PC-9 (cell line): ENCODE results near the gene ZNF317. TPM values are rescaled to one million over a fixed set of nuclear protein-coding genes. Genes with fewer than 3 reads are reported as not detected.

Experiments used
- BruUV-seq: library from RNA; stranded (reverse); fragments of 400-500 nt; replicated peaks from 2 replicates; lab custom pipeline; 2021; lab: Mats Ljungman, UMichigan
- CTCF ChIA-PET: fragments of 300-600 bp; sonication (Branson Sonifier 250); formaldehyde crosslinking; loops from one replicate; lab custom pipeline; 2022; ENCODE audit warnings: antibody characterized with exemption; lab: Charles Lee
- POLR2A ChIA-PET: fragments of 300-600 bp; sonication (Branson Sonifier 250); formaldehyde crosslinking; loops from one replicate; lab custom pipeline; 2022; ENCODE audit warnings: antibody characterized with exemption; ENCODE audit not compliant: unreplicated experiment; lab: Charles Lee
- DNase-seq, 2 experiments: peaks; one replicate each; pipeline versions ENCODE4 v3.0.0 to v3.0.0-alpha.2; 2015 to 2022; ENCODE audit warnings: mixed read lengths in 1 of 2
- H2AFZ ChIP-seq: fragments of 200-600 bp; sonication (generic); 2 replicates; pipeline ENCODE4 v1.8.1; 2017; ENCODE audit warnings: antibody characterized with exemption
- H3F3A ChIP-seq: fragments of 200-600 bp; sonication (generic); 2 replicates; pipeline ENCODE4 v1.8.1; 2017; ENCODE audit warnings: antibody characterized with exemption, mild to moderate bottlenecking, low read depth; ENCODE audit not compliant: insufficient read depth
- H3K27ac ChIP-seq: fragments of 200-600 bp; sonication (generic); 2 replicates; pipeline ENCODE4 v1.6.1; 2016; ENCODE audit warnings: mixed run types
- H3K27me3 ChIP-seq: fragments of 200-600 bp; sonication (generic); 2 replicates; pipeline ENCODE4 v1.6.1; 2016; ENCODE audit warnings: low read depth, mixed run types; ENCODE audit not compliant: insufficient read depth
- H3K36me3 ChIP-seq: fragments of 200-600 bp; sonication (generic); 2 replicates; pipeline ENCODE4 v1.6.1; 2016; ENCODE audit warnings: low read depth, mixed run types
- H3K4me1 ChIP-seq: fragments of 200-600 bp; sonication (generic); replicated peaks from 2 replicates; pipeline ENCODE4 v1.6.1; 2016; ENCODE audit warnings: mixed run types; ENCODE audit not compliant: insufficient read depth
- H3K4me2 ChIP-seq: fragments of 200-600 bp; sonication (generic); 2 replicates; pipeline ENCODE4 v1.6.1; 2017; ENCODE audit warnings: mixed run types
- H3K4me3 ChIP-seq: fragments of 200-600 bp; sonication (generic); 2 replicates; pipeline ENCODE4 v1.6.1; 2016; ENCODE audit warnings: mixed run types
- H3K79me2 ChIP-seq: fragments of 200-600 bp; sonication (generic); 2 replicates; pipeline ENCODE4 v1.6.1; 2017; ENCODE audit warnings: low read depth, mixed run types
- H3K9me2 ChIP-seq: fragments of 200-600 bp; sonication (generic); 2 replicates; pipeline ENCODE4 v1.8.1; 2017; ENCODE audit warnings: mild to moderate bottlenecking; ENCODE audit not compliant: insufficient read depth
- H3K9me3 ChIP-seq: fragments of 200-600 bp; sonication (generic); 2 replicates; pipeline ENCODE4 v1.8.1; 2016; ENCODE audit warnings: low read depth; ENCODE audit not compliant: insufficient read depth
- H4K20me1 ChIP-seq: fragments of 200-600 bp; sonication (generic); 2 replicates; pipeline ENCODE4 v1.8.1; 2017; ENCODE audit not compliant: insufficient read depth
- EZH2 ChIP-seq: fragments of 200-600 bp; sonication (generic); IDR thresholded peaks from 2 replicates; pipeline ENCODE4 v1.8.0; 2017; ENCODE audit warnings: antibody characterized with exemption, low read depth
- intact Hi-C: fragments of 100-400 bp; cut with micrococcal nuclease; formaldehyde crosslinking; loops from one replicate; pipeline ENCODE4 v1.10.0; 2022; ENCODE audit not compliant: unreplicated experiment
- total RNA-seq: library from RNA; stranded (reverse); gene quantifications from 2 replicates; pipeline ENCODE4 v1.2.3, GENCODE V29; 2021
- TF ChIP-seq, protein P1 (sequence below): fragments of 200-600 bp; sonication (generic); conservative IDR thresholded peaks from 2 replicates; pipeline ENCODE4 v1.6.1; 2017; ENCODE audit warnings: mixed run types, antibody characterized with exemption, mild to moderate bottlenecking, moderate library complexity

ZNF317 gene
- total RNA-seq, 1 experiment from 2014 or later, result 28.2 TPM

DNA sequence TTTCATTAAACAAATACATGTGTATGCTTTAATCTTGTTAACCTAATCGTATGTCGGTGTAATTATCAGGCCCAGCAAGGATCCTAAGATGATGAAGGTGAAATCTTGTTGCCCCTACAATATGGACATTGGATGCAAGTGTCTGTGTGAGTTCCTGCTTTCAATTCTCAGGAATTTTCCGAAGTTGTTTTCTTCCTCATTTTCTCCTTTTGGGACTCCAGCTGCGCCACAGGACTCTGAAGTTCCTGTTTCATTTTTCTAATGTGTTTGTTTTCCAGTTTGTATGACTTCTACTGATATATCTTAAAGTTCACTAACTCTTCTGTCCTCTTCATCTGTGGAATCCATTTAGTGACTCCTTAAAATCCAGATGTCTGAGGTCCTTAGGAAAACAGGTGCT is 26.6 kb downstream of the ZNF317 start:
- DNase-seq, result no peak
- intact Hi-C loops, result no loop called here
- no peak overlapping the region for H3K4me3 ChIP-seq
- ChIA-PET POLR2A (no interaction called here), CTCF (no interaction called here)
- no peaks in the 10 kb centered on the region for H4K20me1 ChIP-seq
- no peak overlapping the region for H3K27ac ChIP-seq
- no peak overlapping the region for H2AFZ ChIP-seq
- no peaks in the 10 kb centered on the region for H3K79me2 ChIP-seq
- H3K9me2 ChIP-seq, result no peaks in the 10 kb centered on the region
- H3K27me3 ChIP-seq, result no peaks in the 10 kb centered on the region
- no peak for TF ChIP-seq EZH2
- TF ChIP-seq, protein P1, sequence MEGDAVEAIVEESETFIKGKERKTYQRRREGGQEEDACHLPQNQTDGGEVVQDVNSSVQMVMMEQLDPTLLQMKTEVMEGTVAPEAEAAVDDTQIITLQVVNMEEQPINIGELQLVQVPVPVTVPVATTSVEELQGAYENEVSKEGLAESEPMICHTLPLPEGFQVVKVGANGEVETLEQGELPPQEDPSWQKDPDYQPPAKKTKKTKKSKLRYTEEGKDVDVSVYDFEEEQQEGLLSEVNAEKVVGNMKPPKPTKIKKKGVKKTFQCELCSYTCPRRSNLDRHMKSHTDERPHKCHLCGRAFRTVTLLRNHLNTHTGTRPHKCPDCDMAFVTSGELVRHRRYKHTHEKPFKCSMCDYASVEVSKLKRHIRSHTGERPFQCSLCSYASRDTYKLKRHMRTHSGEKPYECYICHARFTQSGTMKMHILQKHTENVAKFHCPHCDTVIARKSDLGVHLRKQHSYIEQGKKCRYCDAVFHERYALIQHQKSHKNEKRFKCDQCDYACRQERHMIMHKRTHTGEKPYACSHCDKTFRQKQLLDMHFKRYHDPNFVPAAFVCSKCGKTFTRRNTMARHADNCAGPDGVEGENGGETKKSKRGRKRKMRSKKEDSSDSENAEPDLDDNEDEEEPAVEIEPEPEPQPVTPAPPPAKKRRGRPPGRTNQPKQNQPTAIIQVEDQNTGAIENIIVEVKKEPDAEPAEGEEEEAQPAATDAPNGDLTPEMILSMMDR, result no peak
- H3K36me3 ChIP-seq, result peaks cover 17% of the 10 kb centered on the region
- H3K4me2 ChIP-seq, result no peak overlapping the region
- BruUV-seq, result no TSS peak
- no peaks in the 10 kb centered on the region; the same call in 1 of the 2 replicates for H3F3A ChIP-seq
- H3K9me3 ChIP-seq, result peaks cover 17% of the 10 kb centered on the region; the same call in 1 of the 2 replicates
- H3K4me1 ChIP-seq, result no peaks in the 10 kb centered on the region

DNA sequence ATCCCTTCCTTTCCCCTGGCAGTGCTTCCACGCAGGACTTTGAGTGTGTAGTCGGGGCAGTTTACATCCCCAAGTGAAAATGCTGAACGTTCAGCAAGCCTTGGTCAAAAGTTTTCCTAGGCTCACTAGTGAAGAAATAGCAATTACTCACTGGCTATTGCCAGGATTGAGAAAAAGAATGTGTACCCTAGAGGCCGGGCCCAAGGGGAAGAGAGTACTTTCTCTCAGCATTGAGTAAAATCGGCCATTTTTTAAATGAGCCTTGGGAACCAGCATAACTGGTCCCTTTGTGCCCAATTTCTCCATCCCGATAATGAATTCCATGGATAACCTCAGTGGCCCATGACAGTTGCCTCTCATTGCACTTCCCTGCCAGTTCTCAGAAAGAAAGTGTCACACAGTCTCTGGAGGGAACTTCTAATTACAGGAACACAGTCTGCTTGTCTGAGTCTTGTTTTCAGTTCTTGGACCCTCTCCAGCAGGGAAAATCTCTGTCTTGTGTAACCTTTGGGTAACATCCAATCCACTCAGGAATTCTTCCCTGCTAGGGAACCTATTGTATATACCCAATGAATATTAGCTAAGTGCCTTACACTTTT is 31.3 kb downstream of the ZNF317 start:
- Histone ChIP-seq H3K9me3 (0 out of 2 replicates have a peak, but pooled peaks cover 7% of the 10 kb centered on the region), H3K27ac (no peak overlapping the region), H3K36me3 (no peaks in the 10 kb centered on the region), H3K79me2 (no peaks in the 10 kb centered on the region), H3K4me1 (no peaks in the 10 kb centered on the region), H2AFZ (no peak overlapping the region), H3K9me2 (no peaks in the 10 kb centered on the region), H3K4me3 (no peak overlapping the region), H4K20me1 (no peaks in the 10 kb centered on the region), H3K27me3 (0 out of 2 replicates have a peak, but pooled peaks cover 6% of the 10 kb centered on the region), H3F3A (no peaks in the 10 kb centered on the region), H3K4me2 (no peak overlapping the region)
- BruUV-seq, result no TSS peak
- ChIA-PET POLR2A (no interaction called here), CTCF (no interaction called here)
- no peak for DNase-seq
- intact Hi-C loops, result no loop called here
- no peak for TF ChIP-seq EZH2
- TF ChIP-seq, protein P1, result no peak

DNA sequence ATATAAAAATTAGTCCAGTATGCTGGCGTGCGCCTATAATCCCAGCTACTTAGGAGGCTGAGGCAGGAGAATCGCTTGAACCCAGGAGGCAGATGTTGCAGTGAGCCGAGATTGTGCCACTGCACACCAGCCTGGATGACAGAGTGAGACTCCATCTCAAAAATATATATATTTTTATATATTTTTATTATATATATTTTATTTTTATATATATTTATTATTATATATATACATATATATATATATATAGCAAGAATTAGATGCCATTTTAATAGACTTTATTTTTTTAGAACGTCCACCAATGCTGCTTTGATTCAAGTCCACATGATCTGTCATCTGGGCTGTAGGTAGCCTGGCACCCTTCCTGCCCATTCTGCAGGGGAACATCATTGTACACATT is 35.1 kb downstream of the ZNF317 start:
- DNase-seq, result no peak
- no peaks in the 10 kb centered on the region for H3K4me1 ChIP-seq
- peaks cover 27% of the 10 kb centered on the region for H3K27me3 ChIP-seq
- intact Hi-C loops, result no loop called here
- no peaks in the 10 kb centered on the region for H3K79me2 ChIP-seq
- H3K9me2 ChIP-seq, result no peaks in the 10 kb centered on the region
- 0 out of 2 replicates have a peak, but pooled peaks cover 11% of the 10 kb centered on the region for H3K9me3 ChIP-seq
- POLR2A ChIA-PET, result no interaction called here
- no peak overlapping the region for H3K4me3 ChIP-seq
- H4K20me1 ChIP-seq, result no peaks in the 10 kb centered on the region
- no peak overlapping the region for H3K27ac ChIP-seq
- H3F3A ChIP-seq, result no peaks in the 10 kb centered on the region
- no peaks in the 10 kb centered on the region for H3K36me3 ChIP-seq
- H2AFZ ChIP-seq, result no peak overlapping the region
- BruUV-seq, result no TSS peak
- no peak for TF ChIP-seq EZH2
- TF ChIP-seq, protein P1, result no peak
- no peak overlapping the region for H3K4me2 ChIP-seq
- CTCF ChIA-PET, result no interaction called here
